GM12801 (cell line): ENCODE data around the gene COL7A1.

Experiments used
- TF ChIP-seq, protein P1 (sequence below): IDR thresholded peaks from one replicate; pipeline ENCODE4 v1.5.1; 2011; ENCODE audit warnings: control low read depth; ENCODE audit not compliant: insufficient read length; ENCODE audit errors: extremely low read depth

Gene COL7A1

DNA sequence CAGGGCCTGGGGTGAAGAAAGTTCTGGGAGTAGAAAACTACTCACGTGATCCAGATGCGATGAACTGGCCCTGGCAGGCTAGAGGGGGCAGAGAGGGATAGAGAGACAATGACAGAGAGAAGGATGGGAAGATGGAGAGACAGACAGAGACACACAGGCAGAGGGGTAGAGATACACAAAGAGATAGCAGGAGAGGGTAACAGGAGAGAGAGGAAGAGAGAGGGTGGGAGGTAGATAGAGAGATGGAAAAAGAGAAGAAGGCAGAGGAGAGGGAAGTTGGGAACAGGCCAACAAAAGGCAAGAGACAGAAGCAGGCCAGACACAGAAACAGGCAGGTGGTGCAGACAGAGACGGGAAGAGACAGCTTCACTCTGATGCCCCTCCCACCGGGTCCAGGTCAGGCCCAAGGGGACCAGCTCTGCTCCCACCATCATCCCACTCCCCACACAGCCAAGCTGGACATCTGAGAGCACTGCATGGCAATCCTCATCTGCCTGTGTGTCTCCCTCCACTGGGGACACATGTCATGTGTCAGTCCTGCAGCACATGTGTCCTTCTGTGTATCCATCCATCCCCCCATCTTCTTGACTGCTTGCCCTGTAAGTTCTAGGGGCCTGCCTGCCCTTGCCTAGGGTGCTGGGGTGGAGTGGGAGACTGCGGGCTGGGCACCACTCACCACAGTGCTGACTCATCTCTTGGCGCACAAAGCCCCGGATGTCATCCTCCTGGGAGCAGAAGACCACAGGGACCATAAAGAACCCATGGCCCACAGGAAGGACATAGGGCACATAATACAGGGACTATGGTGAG lies 29.3 kb downstream of the COL7A1 start:
- TF ChIP-seq, protein P1, sequence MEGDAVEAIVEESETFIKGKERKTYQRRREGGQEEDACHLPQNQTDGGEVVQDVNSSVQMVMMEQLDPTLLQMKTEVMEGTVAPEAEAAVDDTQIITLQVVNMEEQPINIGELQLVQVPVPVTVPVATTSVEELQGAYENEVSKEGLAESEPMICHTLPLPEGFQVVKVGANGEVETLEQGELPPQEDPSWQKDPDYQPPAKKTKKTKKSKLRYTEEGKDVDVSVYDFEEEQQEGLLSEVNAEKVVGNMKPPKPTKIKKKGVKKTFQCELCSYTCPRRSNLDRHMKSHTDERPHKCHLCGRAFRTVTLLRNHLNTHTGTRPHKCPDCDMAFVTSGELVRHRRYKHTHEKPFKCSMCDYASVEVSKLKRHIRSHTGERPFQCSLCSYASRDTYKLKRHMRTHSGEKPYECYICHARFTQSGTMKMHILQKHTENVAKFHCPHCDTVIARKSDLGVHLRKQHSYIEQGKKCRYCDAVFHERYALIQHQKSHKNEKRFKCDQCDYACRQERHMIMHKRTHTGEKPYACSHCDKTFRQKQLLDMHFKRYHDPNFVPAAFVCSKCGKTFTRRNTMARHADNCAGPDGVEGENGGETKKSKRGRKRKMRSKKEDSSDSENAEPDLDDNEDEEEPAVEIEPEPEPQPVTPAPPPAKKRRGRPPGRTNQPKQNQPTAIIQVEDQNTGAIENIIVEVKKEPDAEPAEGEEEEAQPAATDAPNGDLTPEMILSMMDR, result no peak

GRCh38 chr3:48565186-48565585 lies 29.9 kb downstream of the COL7A1 start:
- TF ChIP-seq, protein P1, result no peak

DNA sequence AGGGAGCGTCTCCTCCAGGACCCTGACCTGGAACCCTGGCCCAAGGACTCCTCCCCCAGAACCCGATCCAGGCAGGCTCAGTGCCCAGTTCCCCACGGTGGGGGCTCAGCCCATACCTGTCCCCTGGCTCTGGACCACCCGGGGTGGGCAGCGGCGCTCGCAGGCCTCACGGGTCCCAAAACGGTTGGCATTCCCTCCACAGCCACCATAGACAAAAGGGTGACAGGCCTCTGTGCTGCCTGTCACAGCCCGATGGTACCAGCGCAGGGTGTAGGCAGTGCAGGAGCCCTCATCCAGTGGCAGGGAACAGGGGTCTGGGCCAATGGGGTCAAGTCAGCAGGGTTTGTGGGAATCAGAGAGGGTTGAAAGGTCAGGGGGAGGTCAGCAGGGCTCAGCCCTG lies 30.5 kb downstream of the COL7A1 start:
- TF ChIP-seq, protein P1, result no peak

GRCh38 chr3:48564022-48564421 lies 31.1 kb downstream of the COL7A1 start:
- TF ChIP-seq, protein P1, result no peak

- TF ChIP-seq, protein P1, result no peak
Measured at GRCh38 chr3:48563382-48563918, 31.7 kb downstream of the COL7A1 start, which contains the start of gene UCN2. Gene UCN2 (minus strand): TSS chr3:48563781. CDS start chr3:48563124, 657 bp downstream.

- TF ChIP-seq, protein P1, result no peak
Measured at GRCh38 chr3:48562367-48563095, 32.6 kb downstream of the COL7A1 start.

DNA sequence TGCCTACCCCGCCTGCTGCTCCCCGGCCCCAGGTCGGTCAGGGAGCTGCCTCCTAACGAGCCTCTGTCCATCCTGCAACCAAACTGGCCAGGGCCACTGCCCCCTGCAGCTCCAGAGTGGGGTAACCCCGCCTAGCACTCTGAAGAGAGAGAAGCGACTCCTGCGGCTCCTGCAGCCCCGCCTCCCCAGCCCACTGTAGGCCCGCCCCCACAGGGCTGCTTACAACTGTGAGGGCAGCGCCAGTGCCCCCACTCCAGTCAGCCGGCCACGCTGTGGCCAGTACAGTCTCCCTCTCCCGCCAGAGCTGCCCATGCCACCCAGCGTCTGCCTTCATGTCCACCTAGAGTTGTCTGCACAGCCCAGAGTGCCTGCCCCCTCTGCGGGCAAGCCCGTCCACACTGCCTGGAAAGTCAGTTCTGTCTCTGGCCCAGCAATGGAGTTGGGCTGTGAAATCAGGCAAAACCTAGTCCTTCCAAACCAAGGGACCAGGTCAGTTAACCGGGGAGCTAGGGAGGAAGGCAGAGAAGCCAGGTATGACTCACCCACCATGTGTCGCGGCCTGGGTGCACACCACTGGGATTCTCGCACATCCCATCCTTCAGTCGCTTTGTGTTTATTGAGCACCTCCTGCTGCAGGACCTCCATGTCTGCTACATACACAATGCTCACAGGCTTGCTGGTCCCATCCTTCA lies 33.9 kb downstream of the COL7A1 start:
- TF ChIP-seq, protein P1, result no peak
